Vagina (tissue), 2 donors: ENCODE results near the gene CA5A. TPM values are rescaled to one million over a fixed set of nuclear protein-coding genes. Genes with fewer than 3 reads are reported as not detected.

ENCODE experiments used
- DNase-seq, 2 donors: peaks; one replicate each; pipeline ENCODE4 v3.0.0-alpha.2; 2017; ENCODE audit errors: extremely low spot score in 2 of 2
- H3K27ac ChIP-seq: fragments of 200-600 bp; sonication (generic); one replicate; pipeline ENCODE4 v1.5.1; 2019
- H3K27me3 ChIP-seq: fragments of 200-600 bp; sonication (generic); one replicate; pipeline ENCODE4 v1.5.1; 2019
- H3K36me3 ChIP-seq, 2 donors: fragments of 200-600 bp; sonication (generic); one replicate each; pipeline ENCODE4 v1.5.1; 2017 to 2019
- H3K4me1 ChIP-seq: fragments of 200-600 bp; sonication (generic); one replicate; pipeline ENCODE4 v1.5.1; 2019
- H3K4me3 ChIP-seq, 2 donors: fragments of 200-600 bp; sonication (generic); 1 replicate in 1 of 2; 2 replicates in 1 of 2; pipeline ENCODE4 v1.5.1; 2016 to 2019
- H3K9me3 ChIP-seq: fragments of 200-600 bp; sonication (generic); one replicate; pipeline ENCODE4 v1.5.1; 2019
- CTCF ChIP-seq, 3 experiments: fragments of 450-650 bp in 2 of 3; fragments of 200-600 bp in 1 of 3; sonication (generic) in 1 of 3; IDR thresholded peaks; one replicate each; pipeline ENCODE4 v1.5.1; 2017 to 2019; ENCODE audit warnings: antibody characterized with exemption in 3 of 3, mild to moderate bottlenecking in 2 of 3, moderate library complexity in 2 of 3
- POLR2A ChIP-seq, 2 donors: fragments of 450-650 bp; IDR thresholded peaks; one replicate each; pipeline ENCODE4 v1.6.1; 2017; ENCODE audit warnings: antibody characterized with exemption in 2 of 2, mild to moderate bottlenecking in 2 of 2, moderate library complexity in 2 of 2
- POLR2AphosphoS5 ChIP-seq, 2 donors: sonication (generic); formaldehyde crosslinking; IDR thresholded peaks; one replicate each; pipeline ENCODE4 v1.9.0; 2017; ENCODE audit warnings: antibody characterized with exemption in 2 of 2, mild to moderate bottlenecking in 2 of 2, low read depth in 1 of 2; ENCODE audit not compliant: insufficient read depth in 1 of 2
- intact Hi-C: fragments of 100-400 bp; cut with DNase I; formaldehyde crosslinking; loops from one replicate; pipeline ENCODE4 v1.15.1; 2023
- total RNA-seq: library from RNA; depleted of rRNA; stranded (reverse); fragments of >200 nt; gene quantifications from one replicate; pipeline ENCODE4 v1.2.3, GENCODE V29; 2016

Gene CA5A
- total RNA-seq, 1 donor from 2014 or later, result not detected

- H3K27ac ChIP-seq, result no peak overlapping the region
Observed at GRCh38 chr16:87949071-87949744, 12.9 kb upstream of the CA5A start.

GRCh38 chr16:87948735-87949070 is 12.4 kb upstream of the CA5A start:
- Histone ChIP-seq H3K27ac (no peak overlapping the region), H3K36me3 (no peaks in the 10 kb centered on the region), H3K9me3 (no peaks in the 10 kb centered on the region), H3K4me1 (peaks cover 28% of the 10 kb centered on the region), H3K4me3 (no peak overlapping the region), H3K27me3 (no peaks in the 10 kb centered on the region)
- TF ChIP-seq POLR2AphosphoS5 (IDR thresholded peaks at IDR 0.05; ENCODE audit: insufficient read depth in 1 of 2, low read depth in 1 of 2) (no peak), POLR2A (IDR thresholded peaks at IDR 0.05) (no peak), CTCF (IDR thresholded peaks at IDR 0.05) (no peak)
- no peak for DNase-seq
- intact Hi-C loops, result no loop called here

More at GRCh38 chr16:87949071-87949744, 12.9 kb upstream of the CA5A start:
- DNase-seq, result no peak
- TF ChIP-seq POLR2AphosphoS5 (IDR thresholded peaks at IDR 0.05; ENCODE audit: insufficient read depth in 1 of 2, low read depth in 1 of 2), result no peak
- no peak for TF ChIP-seq CTCF (IDR thresholded peaks at IDR 0.05)
- no peak for TF ChIP-seq POLR2A (IDR thresholded peaks at IDR 0.05)
- H3K27me3 ChIP-seq, result no peaks in the 10 kb centered on the region
- H3K9me3 ChIP-seq, result no peaks in the 10 kb centered on the region
- H3K4me1 ChIP-seq, result peaks cover 31% of the 10 kb centered on the region
- intact Hi-C loops, result no loop called here
- no peaks in the 10 kb centered on the region for H3K36me3 ChIP-seq
- no peak overlapping the region for H3K4me3 ChIP-seq

- intact Hi-C loops, result no loop called here
- no peak overlapping the region for H3K27ac ChIP-seq
- TF ChIP-seq POLR2A (IDR thresholded peaks at IDR 0.05) (no peak), CTCF (IDR thresholded peaks at IDR 0.05) (no peak), POLR2AphosphoS5 (IDR thresholded peaks at IDR 0.05; ENCODE audit: insufficient read depth in 1 of 2, low read depth in 1 of 2) (no peak)
Observed at GRCh38 chr16:87948119-87948545, 11.8 kb upstream of the CA5A start.

DNA sequence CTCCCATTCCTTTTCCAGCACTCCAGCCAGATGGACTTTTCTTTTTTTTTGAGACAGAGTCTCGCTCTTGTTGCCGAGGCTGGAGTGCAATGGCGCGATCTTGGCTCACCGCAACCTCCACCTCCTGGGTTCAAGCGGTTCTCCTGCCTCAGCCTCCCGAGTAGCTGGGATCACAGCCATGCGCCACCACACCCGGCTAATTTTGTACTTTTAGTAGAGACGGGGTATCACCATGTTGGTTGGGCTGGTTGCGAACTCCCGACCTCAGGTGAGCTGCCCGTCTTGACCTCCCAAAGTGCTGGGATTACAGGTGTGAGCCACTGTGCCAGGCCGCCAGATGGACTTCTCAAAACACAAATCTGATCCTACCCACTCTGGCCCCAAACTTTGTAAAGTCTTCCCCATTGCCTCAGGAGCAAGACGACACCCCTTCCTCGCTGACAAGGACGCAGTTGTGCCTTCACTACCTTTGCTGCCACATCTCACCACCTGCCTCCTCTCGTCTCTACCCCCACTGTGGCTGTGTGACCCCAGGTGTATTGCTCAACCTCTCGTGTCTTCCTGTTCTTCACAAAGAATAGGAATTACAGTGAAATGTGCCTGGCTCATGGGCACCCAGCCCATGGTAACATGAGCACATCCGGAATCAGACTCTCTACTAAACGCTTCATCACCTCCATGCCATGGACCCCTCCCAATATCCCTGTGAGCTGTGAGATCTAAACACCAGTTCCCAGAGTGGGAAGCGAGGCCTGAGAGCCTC is 11.2 kb upstream of the CA5A start:
- H3K27ac ChIP-seq, result no peak overlapping the region
- TF ChIP-seq POLR2AphosphoS5 (IDR thresholded peaks at IDR 0.05; ENCODE audit: insufficient read depth in 1 of 2, low read depth in 1 of 2) (no peak), CTCF (IDR thresholded peaks at IDR 0.05) (no peak), POLR2A (IDR thresholded peaks at IDR 0.05) (no peak)
- no peaks in the 10 kb centered on the region for H3K27me3 ChIP-seq
- H3K36me3 ChIP-seq, result no peaks in the 10 kb centered on the region
- no peak overlapping the region for H3K4me3 ChIP-seq
- intact Hi-C loops, result no loop called here
- H3K9me3 ChIP-seq, result no peaks in the 10 kb centered on the region
- H3K4me1 ChIP-seq, result peaks cover 16% of the 10 kb centered on the region
- no peak for DNase-seq

More at GRCh38 chr16:87948119-87948545, 11.8 kb upstream of the CA5A start:
- Histone ChIP-seq H3K36me3 (no peaks in the 10 kb centered on the region), H3K4me3 (no peak overlapping the region), H3K27me3 (no peaks in the 10 kb centered on the region), H3K9me3 (no peaks in the 10 kb centered on the region), H3K4me1 (peaks cover 22% of the 10 kb centered on the region)
- no peak for DNase-seq
